GM12892 (cell line): ENCODE results near the gene COG7.

Source experiments
- POLR2A ChIP-seq: IDR thresholded peaks from 2 replicates; pipeline ENCODE4 v1.6.1; 2011; ENCODE audit warnings: low read depth, low read length, control low read depth
- TAF1 ChIP-seq: IDR thresholded peaks from 2 replicates; pipeline ENCODE4 v1.6.1; 2011; ENCODE audit warnings: low read depth, mild to moderate bottlenecking, control low read depth, low read length, borderline replicate concordance

- TF ChIP-seq POLR2A (no peak), TAF1 (no peak)
Measured at GRCh38 chr16:23423496-23424049, 29.4 kb downstream of the COG7 start.
